ENCODE results near the gene USP2.

DNA sequence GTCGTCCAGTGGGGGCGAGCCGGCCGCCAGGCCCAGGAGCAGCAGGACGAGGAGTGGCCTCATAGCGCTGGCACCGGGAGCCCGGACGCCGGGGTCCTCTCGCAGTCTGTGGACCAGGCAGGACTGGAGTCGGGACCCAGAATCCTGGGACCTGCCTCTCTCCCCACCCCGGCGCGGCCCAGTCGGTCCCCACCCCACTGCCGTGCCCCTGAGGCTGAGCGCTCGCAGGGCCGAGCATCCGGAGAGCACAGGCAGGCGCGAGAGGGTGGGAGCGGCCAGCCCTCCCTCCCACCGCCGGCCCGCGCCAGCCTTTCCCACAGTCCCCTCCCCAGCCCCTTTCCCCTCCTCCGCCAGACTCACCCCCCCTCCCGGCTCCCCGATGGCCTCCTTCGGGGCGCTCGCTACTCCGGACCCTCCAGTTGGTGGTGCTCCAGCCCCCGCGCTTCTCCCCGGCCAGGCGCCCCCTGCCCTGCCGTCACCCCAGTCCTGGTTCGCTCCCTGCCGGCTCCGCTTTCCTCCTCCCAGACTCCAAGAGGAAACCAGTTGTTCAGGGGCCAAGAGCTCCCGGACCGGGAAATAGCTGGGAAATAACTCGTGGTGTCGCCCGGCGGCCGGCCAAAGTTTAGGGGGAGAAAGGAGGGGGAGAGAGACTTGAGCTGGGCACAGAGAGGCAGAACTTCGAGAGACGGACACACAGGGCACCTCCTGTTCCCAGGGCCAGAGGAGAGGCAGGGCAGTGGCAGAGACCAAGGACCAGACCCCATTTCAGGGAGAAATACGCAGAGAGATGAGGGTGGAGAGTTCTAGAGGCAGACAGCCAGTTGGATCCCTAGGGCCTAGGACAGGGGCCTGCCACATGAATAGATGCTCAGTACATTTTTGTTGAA is 40.9 kb downstream of the USP2 start, which contains the start of gene C1QTNF5:
- no peak for TF ChIP-seq EZH2 (IDR thresholded peaks at IDR 0.05; ENCODE audit: borderline replicate concordance, low read length)
- TF ChIP-seq, protein P1, sequence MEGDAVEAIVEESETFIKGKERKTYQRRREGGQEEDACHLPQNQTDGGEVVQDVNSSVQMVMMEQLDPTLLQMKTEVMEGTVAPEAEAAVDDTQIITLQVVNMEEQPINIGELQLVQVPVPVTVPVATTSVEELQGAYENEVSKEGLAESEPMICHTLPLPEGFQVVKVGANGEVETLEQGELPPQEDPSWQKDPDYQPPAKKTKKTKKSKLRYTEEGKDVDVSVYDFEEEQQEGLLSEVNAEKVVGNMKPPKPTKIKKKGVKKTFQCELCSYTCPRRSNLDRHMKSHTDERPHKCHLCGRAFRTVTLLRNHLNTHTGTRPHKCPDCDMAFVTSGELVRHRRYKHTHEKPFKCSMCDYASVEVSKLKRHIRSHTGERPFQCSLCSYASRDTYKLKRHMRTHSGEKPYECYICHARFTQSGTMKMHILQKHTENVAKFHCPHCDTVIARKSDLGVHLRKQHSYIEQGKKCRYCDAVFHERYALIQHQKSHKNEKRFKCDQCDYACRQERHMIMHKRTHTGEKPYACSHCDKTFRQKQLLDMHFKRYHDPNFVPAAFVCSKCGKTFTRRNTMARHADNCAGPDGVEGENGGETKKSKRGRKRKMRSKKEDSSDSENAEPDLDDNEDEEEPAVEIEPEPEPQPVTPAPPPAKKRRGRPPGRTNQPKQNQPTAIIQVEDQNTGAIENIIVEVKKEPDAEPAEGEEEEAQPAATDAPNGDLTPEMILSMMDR (conservative IDR thresholded peaks at IDR 0.05 in 1 of 2, IDR thresholded peaks at IDR 0.05 in 1 of 2; ENCODE audit: extremely low read depth in 1 of 2, insufficient read depth in 1 of 2, low read depth in 1 of 2, low read length in 2 of 2) = no peak

All from mammary epithelial cell (primary cell).